ENCODE data around the gene ZNF672. TPM values are rescaled to one million over a fixed set of nuclear protein-coding genes. Genes with fewer than 3 reads are reported as not detected.

The ZNF672 gene
- total RNA-seq, 1 donor from 2014 or later: 20.6 TPM

- Mint-ChIP-seq H3K4me1 (ENCODE audit: low read depth, unreplicated experiment) (peaks cover 47% of the 10 kb centered on the region), H3K9me3 (ENCODE audit: unreplicated experiment) (no peaks in the 10 kb centered on the region), H3K4me3 (ENCODE audit: unreplicated experiment) (peak overlapping the region; percentile 90), H3K36me3 (ENCODE audit: low read depth, unreplicated experiment) (peaks cover 11% of the 10 kb centered on the region), H3K27ac (ENCODE audit: unreplicated experiment) (peak overlapping the region; percentile 96), H3K27me3 (ENCODE audit: low read depth, unreplicated experiment) (no peaks in the 10 kb centered on the region)
- no peak for FAIRE-seq
- Histone ChIP-seq H3K4me3 (ENCODE audit: insufficient read depth, low read depth, low read length) (peak overlapping the region; percentile 82), H3K9ac (ENCODE audit: low read length) (peak overlapping the region; percentile 99), H3K79me2 (ENCODE audit: insufficient read depth, low read length) (peaks cover 49% of the 10 kb centered on the region), H3K4me1 (ENCODE audit: insufficient read depth, low read length) (peaks cover 49% of the 10 kb centered on the region), H3K36me3 (ENCODE audit: insufficient read depth, low read length) (peaks cover 12% of the 10 kb centered on the region), H3K9me3 (ENCODE audit: insufficient read depth, low read depth, low read length) (no peaks in the 10 kb centered on the region), H2AFZ (ENCODE audit: low read depth, low read length) (peak overlapping the region; percentile 69), H3K27ac (ENCODE audit: low read depth, low read length) (peak overlapping the region; percentile 99), H3K27me3 (ENCODE audit: insufficient read depth, low read length) (no peaks in the 10 kb centered on the region), H4K20me1 (ENCODE audit: insufficient read depth, low read length) (peaks cover 10% of the 10 kb centered on the region), H3K4me2 (ENCODE audit: low read length) (peak overlapping the region; percentile 90)
- no peak for DNase-seq (ENCODE audit: low read depth)
- no peak for TF ChIP-seq CTCF (IDR thresholded peaks at IDR 0.05; ENCODE audit: insufficient read depth, low read depth, low read length)
- TF ChIP-seq EZH2 (IDR thresholded peaks at IDR 0.05; ENCODE audit: insufficient read depth, low read length): no peak
Observed at GRCh38 chr1:248825573-248825908, 12.5 kb upstream of the ZNF672 start.

GRCh38 chr1:248825909-248826760, 11.9 kb upstream of the ZNF672 start, which contains the start of gene SH3BP5L:
Gene SH3BP5L, minus strand, starts transcription at chr1:248825915. Its CDS starts 980 bp downstream, at chr1:248824935.
- Histone ChIP-seq H3K27ac (ENCODE audit: low read depth, low read length) (peak within 1 kb of the TSS; percentile 99), H3K27me3 (ENCODE audit: insufficient read depth, low read length) (no peaks in the 10 kb centered on the region), H3K4me1 (ENCODE audit: insufficient read depth, low read length) (peaks cover 43% of the 10 kb centered on the region), H3K4me2 (ENCODE audit: low read length) (peak within 1 kb of the TSS; percentile 90), H3K9me3 (ENCODE audit: insufficient read depth, low read depth, low read length) (no peaks in the 10 kb centered on the region), H4K20me1 (ENCODE audit: insufficient read depth, low read length) (peaks cover 10% of the 10 kb centered on the region), H3K36me3 (ENCODE audit: insufficient read depth, low read length) (peaks cover 10% of the 10 kb centered on the region), H3K9ac (ENCODE audit: low read length) (peak within 1 kb of the TSS; percentile 99), H3K4me3 (ENCODE audit: insufficient read depth, low read depth, low read length) (peak within 1 kb of the TSS; percentile 82), H3K79me2 (ENCODE audit: insufficient read depth, low read length) (peaks cover 43% of the 10 kb centered on the region), H2AFZ (ENCODE audit: low read depth, low read length) (peak within 1 kb of the TSS; percentile 96)
- no peaks in the 10 kb centered on the region for H3K27me3 Mint-ChIP-seq (ENCODE audit: low read depth, unreplicated experiment)
- DNase-seq (ENCODE audit: low read depth): peak; percentile 94
- TF ChIP-seq EZH2 (IDR thresholded peaks at IDR 0.05; ENCODE audit: insufficient read depth, low read length) (no peak), CTCF (IDR thresholded peaks at IDR 0.05; ENCODE audit: insufficient read depth, low read depth, low read length) (peak; percentile 64)
- FAIRE-seq: no peak
- H3K36me3 Mint-ChIP-seq (ENCODE audit: low read depth, unreplicated experiment): peaks cover 11% of the 10 kb centered on the region
- H3K9me3 Mint-ChIP-seq (ENCODE audit: unreplicated experiment): peaks cover 2% of the 10 kb centered on the region
- H3K4me1 Mint-ChIP-seq (ENCODE audit: low read depth, unreplicated experiment): peaks cover 41% of the 10 kb centered on the region
- peak within 1 kb of the TSS; percentile 96 for H3K27ac Mint-ChIP-seq (ENCODE audit: unreplicated experiment)
- H3K4me3 Mint-ChIP-seq (ENCODE audit: unreplicated experiment): peak within 1 kb of the TSS; percentile 90

DNA sequence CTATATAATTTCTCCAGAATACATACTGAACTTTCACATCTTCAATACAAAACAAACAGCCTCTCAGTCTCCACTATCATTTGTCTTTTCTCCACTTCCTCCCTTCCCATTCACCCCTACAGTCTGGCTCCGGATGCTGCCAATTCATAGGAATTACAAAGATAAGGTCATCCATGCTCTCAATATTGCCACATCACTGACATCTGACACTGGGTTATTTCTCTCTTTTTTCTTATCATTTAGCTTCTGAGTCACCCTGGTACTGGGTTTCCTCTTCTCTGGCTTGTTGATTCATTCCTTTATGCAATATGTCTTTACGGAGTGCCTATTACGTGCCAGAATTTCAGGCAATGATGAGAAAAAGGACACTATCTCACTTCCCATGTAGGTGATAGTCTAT, 9.2 kb upstream of the ZNF672 start:
- H3K9me3 Mint-ChIP-seq (ENCODE audit: unreplicated experiment): peaks cover 4% of the 10 kb centered on the region

More for the DNA sequence above, 9.2 kb upstream of the ZNF672 start:
- Histone ChIP-seq H4K20me1 (ENCODE audit: insufficient read depth, low read length) (no peaks in the 10 kb centered on the region), H3K9me3 (ENCODE audit: insufficient read depth, low read depth, low read length) (no peaks in the 10 kb centered on the region), H3K27me3 (ENCODE audit: insufficient read depth, low read length) (no peaks in the 10 kb centered on the region), H3K4me3 (ENCODE audit: insufficient read depth, low read depth, low read length) (no peak overlapping the region), H3K4me2 (ENCODE audit: low read length) (no peak overlapping the region), H3K36me3 (ENCODE audit: insufficient read depth, low read length) (peaks cover 7% of the 10 kb centered on the region), H3K4me1 (ENCODE audit: insufficient read depth, low read length) (peaks cover 22% of the 10 kb centered on the region), H3K9ac (ENCODE audit: low read length) (no peak overlapping the region), H3K27ac (ENCODE audit: low read depth, low read length) (no peak overlapping the region), H3K79me2 (ENCODE audit: insufficient read depth, low read length) (peaks cover 19% of the 10 kb centered on the region), H2AFZ (ENCODE audit: low read depth, low read length) (no peak overlapping the region)
- no peak for FAIRE-seq
- Mint-ChIP-seq H3K4me1 (ENCODE audit: low read depth, unreplicated experiment) (peaks cover 16% of the 10 kb centered on the region), H3K27me3 (ENCODE audit: low read depth, unreplicated experiment) (no peaks in the 10 kb centered on the region), H3K4me3 (ENCODE audit: unreplicated experiment) (no peak overlapping the region), H3K36me3 (ENCODE audit: low read depth, unreplicated experiment) (peaks cover 2% of the 10 kb centered on the region), H3K27ac (ENCODE audit: unreplicated experiment) (no peak overlapping the region)
- DNase-seq (ENCODE audit: low read depth): peak; percentile 78
- no peak for TF ChIP-seq EZH2 (IDR thresholded peaks at IDR 0.05; ENCODE audit: insufficient read depth, low read length)
- no peak for TF ChIP-seq CTCF (IDR thresholded peaks at IDR 0.05; ENCODE audit: insufficient read depth, low read depth, low read length)

Measured in astrocyte (in vitro differentiated cells and primary cell).